ENCODE measurements around the gene RPS18.

Gene RPS18

DNA sequence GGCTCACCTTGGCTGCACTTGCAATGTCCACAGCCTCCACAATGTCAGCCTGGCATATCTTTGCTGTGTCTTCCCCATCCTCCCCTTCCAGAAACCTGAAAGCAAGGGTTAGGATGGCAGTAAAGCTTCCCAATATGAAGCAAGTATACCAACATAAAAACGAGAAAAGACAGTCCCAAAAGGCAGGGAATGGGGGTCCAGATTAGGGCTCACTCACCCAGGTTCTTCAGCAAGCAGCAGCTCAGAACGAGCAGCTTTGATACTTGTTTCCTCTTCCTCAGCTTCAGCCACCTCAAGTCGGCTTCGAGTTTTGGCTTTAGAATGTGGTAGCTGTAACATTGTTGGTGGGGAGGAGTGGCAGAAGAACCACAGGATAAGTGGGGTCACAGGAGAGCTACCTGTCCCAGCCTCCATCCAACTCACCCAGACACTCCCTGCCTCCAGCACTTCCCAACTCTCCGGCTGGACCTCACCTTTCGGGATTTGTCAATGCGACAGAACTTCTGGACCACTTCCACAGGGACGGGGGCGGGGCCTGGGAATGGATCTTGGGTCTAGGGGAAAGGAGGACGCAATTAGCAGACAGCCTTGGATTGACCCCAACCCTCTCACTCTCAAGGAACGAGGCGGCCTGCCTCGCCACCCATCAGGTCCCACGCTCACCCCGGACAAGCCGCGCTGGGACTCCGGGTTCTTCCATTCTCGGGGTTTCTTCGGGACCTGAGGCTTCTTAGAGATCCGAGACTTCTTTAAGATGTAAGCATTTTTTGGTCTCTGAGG lies 16.5 kb downstream of the RPS18 start:
- H3K4me3 ChIP-seq: peak overlapping the region; percentile 64 to 93 (median 78)
- H3K27ac ChIP-seq: peak overlapping the region in 20 of 21 experiments; percentile 47 to 91 (median 81)

DNA sequence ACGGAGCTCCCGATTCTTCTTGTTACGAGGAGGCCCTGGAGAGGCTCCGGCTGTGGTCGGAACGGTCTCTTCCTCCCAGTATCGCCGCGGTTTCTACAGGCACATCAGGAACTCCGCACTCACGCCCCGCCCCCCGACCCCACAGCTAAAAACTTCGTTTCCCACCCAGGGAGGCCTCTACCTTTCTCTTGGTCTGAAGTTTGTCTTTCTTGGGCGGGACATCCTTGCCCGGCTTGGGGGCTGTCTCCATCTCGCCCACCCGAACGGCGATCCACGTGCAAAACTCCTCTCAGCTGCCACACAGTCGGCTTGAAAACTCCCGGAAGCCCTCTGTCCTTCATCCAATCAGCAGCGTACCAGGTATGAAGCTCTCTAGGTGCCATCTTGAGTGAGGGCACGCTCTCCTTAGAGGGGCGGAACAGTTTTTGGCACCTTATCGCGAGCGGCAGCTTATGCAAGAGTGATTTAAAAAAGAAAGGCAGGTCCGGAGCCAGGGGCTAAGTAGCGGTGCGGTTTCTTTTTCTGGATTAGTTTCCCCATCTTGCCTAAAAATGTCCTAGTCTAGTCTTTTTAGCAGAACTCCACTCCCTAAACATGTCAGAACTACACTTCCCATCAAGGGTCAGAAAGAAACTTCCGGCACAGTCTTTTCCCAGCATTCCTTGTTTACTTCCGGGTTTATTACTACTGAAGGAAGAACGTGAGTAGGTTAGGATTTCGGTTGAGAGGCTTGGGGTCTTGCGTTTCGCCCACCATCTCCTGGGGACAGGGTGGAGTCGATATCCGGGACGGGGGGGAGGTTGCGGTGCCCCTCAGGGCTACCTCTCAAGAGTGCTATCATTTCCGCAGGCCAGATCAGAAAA lies 17.3 kb downstream of the RPS18 start, which contains the start of the genes PFDN6 and WDR46:
Gene PFDN6, plus strand, starts transcription at position 681 of the 863 bp plus-strand sequence. CDS start 256 bp downstream, outside the sequence.
Gene WDR46, minus strand, starts transcription at position 319 of the 863 bp plus-strand sequence. Its CDS starts 69 bp downstream, at position 250.
- Histone ChIP-seq H3K4me3 (peak within 1 kb of the TSS; percentile 64 to 93 (median 78)), H3K27ac (peak within 1 kb of the TSS in 20 of 21 experiments; percentile 47 to 91 (median 81))

DNA sequence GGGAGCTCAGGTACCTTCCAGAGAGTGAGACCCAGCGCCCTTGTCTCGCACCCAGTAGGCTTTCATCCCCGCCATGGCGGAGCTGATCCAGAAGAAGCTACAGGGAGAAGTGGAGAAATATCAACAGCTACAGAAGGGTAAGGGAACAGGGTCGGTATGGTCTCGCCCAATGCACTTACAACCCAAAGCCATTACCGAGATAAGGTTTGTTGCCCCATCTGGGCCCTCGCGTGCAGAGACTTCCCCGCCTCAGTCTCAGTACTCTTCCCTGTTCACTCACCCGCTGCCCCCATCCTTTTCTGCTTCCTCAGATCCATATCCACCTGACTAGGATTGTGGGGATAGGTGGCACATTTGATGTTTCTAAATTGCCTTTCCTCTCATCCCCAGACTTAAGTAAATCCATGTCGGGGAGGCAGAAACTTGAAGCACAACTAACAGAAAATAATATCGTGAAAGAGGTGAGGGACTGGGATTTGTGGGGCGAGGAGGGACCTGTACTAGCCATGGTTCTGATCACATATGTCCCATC lies 18.0 kb downstream of the RPS18 start:
- H3K27ac ChIP-seq: peak overlapping the region in 20 of 21 experiments; percentile 47 to 91 (median 81)
- H3K4me3 ChIP-seq: peak overlapping the region; percentile 64 to 93 (median 78)

DNA sequence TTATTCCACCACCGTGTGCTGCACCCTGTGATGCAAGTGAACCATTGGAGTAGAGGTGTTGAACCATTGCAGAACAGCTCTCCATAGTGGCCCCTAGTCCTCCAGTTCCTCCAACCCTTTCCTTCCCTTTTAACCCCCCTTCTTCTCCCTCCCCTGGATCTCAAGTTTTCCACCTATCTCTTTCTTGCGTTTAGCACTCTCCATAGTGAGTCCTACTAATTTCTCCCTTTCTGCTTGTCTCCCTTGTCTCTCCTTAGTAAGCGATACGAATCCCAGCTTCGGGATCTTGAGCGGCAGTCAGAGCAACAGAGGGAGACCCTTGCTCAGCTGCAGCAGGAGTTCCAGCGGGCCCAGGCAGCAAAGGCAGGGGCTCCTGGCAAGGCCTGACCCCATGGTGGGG lies 18.6 kb downstream of the RPS18 start:
- Histone ChIP-seq H3K27ac (peak overlapping the region in 4 of 21 experiments; percentile 6 to 85 (median 50)), H3K4me3 (peak overlapping the region in 4 of 7 experiments; percentile 64 to 84 (median 74))

DNA sequence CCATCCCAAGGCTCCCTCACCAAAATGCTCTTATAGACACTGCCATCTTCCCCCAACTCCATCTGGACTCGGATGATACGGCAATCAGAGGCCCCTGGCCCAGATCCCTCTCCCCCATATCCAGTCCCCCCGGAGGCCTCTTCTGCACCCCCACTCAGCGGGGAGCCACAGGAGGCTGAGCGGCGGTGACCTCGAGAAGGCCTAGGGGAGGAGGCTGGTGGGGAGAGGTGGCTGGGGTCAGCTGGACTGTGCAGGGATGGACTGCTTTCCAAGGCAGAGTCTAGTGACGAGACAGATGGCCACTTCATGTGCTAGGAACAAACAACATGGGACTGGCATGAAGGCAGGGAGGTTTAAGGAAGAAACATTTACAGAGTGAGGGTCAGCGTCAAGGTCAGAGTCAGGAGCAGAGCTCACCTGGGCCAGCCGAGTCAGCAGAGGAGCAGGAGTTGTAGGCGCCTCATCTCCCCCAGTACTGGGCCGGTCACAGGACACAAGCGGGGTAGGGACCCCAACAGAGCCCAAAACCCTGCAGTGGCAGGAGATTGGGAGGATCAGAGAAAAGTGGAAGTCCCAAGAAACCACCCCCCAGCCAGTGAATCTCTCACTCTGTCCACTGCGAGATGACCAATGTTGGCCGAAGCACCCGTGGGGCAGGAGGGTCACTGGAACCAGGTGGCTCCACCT lies 21.3 kb downstream of the RPS18 start:
- Histone ChIP-seq H3K4me3 (no peak overlapping the region), H3K27ac (no peak overlapping the region)

DNA sequence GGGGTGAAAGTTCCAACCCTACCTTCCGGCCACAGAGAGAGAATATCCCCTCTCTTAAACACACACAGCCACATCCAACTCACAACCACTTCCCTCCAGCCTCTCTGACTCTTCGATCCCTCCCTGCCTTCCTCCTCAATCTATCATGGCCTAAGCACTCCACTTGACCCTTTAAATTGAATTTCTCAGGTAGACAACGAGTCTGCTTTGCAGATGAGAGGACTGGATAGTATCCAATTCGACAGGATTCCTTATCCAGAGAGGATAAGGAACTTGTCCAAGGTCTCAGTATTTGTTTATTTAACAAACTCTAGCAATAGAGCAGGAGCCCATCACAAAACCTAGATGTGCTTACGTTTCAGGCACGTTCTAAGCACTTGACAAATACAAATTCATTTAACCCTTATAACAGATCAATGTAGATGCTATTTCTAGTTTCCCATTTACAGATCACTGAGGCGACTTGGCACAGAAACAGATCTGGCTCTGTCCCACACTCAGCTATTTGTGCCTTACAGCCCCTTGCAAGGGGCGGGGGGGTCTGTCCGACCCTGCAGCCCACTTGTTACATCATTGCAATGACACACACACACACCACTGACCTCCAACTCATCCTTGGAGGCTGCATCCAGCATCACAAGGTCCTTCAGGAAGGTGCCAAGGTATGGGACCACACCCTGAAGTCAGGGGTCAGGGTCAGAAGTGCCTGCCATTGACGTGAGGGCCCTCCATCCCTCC lies 22.4 kb downstream of the RPS18 start:
- no peak overlapping the region for H3K27ac ChIP-seq
- H3K4me3 ChIP-seq: no peak overlapping the region

DNA sequence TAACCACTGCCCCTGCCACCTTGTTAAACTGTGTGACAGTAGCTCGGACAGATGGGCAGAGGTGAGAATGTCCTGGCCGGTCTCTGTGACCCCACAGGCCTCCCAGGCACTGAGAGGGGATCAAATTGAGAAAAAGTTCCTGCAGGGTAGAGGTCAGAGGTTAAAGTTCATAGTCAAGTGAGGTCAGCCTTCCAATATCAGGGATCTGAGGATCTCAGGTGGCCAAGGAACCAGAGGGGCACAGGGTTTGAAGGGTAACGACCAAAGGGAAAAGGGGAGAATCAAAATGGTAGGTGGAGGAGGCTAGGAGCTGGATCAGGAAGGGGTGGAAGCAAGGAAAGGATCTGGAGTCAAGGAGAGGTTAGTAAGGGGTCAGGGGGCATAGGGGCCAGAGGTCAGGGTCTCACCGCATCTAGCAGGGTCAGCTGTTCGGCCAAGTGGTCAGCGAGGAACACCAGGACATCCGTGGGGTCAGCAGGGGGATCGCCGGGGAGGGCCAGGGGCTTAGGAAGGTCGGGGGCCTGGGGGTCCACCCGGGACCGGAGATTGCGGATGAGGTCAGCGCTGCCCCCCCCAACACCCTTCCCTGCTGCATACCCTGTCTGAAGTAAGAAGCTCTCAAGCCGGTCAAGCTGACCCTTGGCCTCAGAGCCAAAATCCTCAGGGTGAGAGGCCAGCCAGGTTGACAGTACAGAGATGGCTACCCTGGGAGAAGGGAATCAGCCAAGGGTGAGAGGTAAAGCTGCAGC lies 23.9 kb downstream of the RPS18 start:
- peak overlapping the region in 5 of 21 experiments; percentile 0 to 98 (median 30) for H3K27ac ChIP-seq
- H3K4me3 ChIP-seq: no peak overlapping the region

DNA sequence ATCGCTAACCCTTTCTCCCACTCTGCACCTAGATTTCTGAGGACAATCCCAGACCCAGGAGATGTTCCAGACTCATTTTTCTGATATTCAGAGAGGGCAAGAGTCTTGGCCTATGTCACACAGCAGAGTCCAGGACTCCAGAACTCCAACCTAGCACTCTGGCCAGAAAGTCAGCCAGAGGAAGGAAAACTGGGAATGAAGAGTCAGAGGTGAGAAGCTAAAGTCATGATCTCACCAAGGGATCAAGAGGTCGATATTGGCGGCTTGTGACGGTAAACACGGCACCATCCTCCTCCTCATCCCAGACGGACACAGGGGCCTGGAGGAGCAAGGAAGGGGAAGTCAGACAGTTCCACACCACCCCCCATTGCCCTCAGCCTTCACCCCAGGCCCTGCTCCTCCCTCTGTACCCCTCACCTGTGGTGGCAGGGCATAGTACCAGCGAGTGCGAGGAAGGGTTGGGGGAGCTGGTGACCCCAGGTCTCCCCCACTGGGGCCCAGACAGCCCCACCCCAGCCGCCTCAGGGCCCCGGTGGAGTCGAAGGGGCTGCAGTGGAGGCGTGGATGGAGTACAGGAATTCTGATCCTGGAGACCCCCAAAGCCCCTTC lies 25.0 kb downstream of the RPS18 start:
- H3K4me3 ChIP-seq: peak overlapping the region; percentile 42 to 82 (median 76)
- peak overlapping the region in 20 of 21 experiments; percentile 86 to 100 (median 97) for H3K27ac ChIP-seq

DNA sequence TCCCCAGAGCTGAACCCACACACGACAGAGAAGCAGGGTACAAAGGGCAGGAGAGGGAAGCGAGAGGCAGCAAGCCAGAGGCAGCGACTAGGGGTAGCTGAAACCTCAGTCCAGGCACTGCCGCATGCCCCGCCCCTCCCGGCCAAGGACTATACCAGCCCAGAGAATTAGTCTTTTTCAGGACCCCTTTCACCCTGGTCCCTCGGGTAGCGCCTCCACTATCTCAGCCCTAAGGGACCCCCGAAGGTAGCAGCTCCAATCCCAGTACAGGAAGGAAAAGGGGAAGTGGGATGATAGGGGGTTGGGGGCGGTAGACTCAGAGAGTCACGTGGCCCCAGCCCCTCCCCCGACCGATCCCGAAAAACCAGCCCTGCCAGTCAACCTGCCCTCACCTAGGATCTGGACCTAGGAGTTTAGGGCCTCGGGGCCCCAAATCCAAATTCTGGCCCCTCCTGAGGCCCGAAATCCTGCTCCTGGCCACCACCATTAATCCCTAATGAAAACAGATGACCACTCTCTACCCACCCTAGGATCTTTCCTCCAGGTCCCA lies 25.6 kb downstream of the RPS18 start:
- peak overlapping the region; percentile 42 to 82 (median 76) for H3K4me3 ChIP-seq
- H3K27ac ChIP-seq: peak overlapping the region in 20 of 21 experiments; percentile 86 to 100 (median 97)

DNA sequence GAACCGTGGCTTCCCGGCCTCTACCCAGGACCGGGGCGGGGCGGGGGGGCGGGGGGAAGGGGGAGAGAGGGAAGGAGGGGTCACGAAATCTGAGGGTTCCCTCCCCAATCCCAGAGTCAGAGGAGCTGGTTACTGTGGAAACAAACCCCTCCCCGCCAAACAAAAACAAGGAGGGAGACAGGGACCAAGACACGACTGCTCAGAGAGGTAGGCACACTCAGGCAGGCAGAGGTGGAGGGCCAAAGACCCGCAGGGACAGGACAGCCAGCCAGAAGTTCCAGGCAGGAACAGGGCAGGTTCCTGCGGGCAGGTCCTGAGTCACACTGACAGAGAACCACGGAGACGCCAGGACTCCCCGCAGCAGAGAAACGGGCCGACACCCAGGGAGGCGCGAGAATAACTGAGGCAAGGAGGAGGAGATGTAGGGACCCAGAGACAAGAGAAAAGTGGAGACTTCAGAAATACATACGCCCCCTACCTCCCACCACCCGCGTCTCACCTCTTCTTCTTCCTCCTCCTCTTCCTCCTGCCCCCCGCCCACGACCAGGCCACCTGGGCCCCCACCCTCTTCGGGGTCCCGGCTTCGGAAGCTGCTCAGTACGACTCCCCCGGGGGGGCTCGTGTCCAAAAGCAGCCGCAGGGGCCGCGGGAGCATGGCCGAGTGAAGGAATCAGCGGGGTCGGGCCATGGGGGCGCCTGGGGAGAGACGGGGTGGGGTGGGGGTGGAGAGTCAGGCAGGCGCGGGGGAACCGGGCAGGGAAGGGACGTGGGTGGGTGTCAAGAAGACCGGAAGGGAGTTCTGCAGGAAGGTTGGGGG lies 26.3 kb downstream of the RPS18 start:
- Histone ChIP-seq H3K27ac (peak overlapping the region; percentile 74 to 100 (median 97)), H3K4me3 (peak overlapping the region; percentile 42 to 82 (median 76))

DNA sequence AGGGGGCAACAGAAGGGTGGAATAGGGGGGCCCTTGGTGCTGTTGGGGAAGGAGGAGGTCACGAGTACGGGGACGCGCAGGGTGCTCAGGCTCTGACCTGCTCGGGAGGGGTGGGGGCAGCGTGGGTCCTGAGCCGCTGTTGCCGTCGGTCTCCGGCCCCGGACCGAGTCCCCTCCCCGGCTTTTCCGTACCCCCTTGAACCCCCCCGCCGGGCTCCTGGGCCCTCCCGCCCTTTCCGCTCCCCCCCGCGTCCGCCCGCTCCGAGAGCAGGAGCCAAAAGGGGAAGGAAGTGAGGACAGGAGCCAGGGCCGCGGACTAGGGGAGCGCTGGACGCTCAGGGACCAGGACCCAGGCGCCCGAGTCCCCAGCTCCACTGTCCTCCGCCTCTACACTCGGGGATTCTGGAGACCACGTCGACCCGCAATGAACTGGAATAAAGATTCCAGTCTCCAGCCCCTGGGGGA lies 26.9 kb downstream of the RPS18 start, which contains the start of gene RGL2:
Gene RGL2, minus strand, starts transcription at position 170 of the 464 bp plus-strand sequence. CDS start 332 bp downstream, outside the sequence.
- peak within 1 kb of the TSS; percentile 74 to 100 (median 97) for H3K27ac ChIP-seq
- peak within 1 kb of the TSS; percentile 42 to 82 (median 76) for H3K4me3 ChIP-seq

DNA sequence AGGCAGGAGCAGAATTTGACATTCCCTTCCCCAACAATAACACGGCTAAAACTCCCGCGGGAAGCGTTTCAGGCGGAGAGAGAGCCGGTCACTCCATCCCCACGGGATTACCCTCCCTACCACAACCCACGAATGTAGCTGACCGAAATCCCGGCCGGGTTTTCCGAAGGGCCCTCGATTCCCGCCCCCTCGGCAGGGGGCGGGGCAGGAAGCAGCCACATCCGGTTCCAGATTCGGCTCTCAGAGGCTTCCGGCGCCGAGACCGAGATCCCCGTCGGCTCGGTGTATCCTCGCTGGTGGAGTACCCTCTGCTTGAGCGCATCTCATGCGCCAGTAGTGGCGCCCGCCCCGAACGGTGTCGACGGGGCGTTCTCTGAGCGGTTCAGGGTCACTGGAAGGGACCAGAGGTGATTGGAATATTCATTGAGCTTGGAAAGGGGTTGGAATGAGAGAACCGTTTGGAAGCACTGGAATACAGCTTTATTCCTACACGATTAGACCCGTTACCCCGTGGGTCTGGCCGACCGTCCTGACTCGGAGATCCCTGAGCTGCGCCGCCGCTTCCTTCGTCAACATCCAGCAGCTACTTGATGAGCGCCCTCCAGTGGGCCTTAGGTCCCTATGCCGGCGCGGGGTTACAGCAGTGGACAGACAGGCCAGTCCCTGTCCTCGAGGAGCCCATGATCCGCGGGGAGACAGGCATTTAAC lies 27.5 kb downstream of the RPS18 start:
- H3K27ac ChIP-seq: peak overlapping the region; percentile 74 to 100 (median 97)
- peak overlapping the region; percentile 42 to 82 (median 76) for H3K4me3 ChIP-seq

DNA sequence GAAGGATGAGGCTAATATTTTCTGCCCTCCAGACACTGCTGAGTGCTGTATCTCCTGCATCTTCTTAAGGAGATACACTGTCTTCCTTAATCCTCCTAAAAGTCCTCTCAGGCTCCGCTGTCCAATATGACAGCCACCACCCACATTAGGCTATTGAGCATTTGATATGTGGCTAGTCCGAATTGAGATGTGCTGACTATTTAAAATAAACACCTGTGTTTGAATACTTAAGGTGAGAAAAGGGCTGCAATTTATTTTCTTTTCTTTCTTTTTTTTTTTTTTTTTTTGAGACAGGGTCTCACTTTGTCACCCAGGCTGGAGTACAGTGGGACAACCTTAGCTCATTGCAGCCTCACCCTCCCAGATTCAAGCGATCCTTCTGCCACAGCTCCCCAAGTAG lies 30.0 kb downstream of the RPS18 start:
- H3K4me3 ChIP-seq: no peak overlapping the region
- H3K27ac ChIP-seq: no peak overlapping the region

DNA sequence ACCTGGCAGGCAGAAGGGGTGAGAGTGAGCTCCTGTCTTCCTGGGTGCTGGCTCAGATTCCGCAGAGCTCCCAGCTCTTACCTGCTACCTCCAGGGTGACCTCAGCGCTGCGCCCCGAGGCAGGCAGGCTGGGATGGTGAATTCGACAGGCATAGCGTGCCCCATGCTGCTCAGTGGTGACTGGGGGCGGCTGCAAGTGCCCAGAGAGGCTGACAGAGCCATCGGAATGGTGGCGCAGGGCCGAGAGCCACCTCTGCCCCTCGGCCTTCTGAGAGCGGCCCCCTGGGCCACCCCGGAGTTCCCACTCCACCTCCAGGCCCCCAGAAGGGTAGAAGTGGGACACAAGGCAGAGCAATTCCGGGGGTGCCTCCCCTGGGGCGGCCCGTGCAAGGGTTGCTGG lies 32.3 kb downstream of the RPS18 start:
- H3K4me3 ChIP-seq: no peak overlapping the region
- H3K27ac ChIP-seq: peak overlapping the region in 2 of 21 experiments; percentile 11 to 14

DNA sequence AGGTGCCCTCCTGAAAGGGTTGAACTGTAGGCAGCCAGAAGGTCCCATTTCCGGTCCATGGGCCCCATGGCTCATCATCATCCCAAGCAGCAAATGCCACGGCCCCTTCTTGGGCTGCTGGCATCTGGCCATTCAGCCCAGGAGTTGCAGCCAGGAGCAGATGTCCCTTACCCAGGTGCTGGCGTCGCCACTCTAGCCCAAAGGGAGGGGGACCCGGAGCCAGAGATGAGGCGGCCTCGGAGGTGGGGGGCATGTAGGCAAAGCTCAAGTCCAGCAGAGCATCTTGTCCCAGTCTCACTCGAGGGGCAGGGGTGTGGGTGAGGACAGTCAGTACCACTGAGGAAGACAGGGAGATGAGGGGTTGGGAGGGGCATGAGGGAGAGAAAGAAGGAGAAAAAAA lies 33.2 kb downstream of the RPS18 start:
- H3K27ac ChIP-seq: peak overlapping the region in 2 of 21 experiments; percentile 11 to 14
- H3K4me3 ChIP-seq: no peak overlapping the region

Data from skin epidermis (tissue), 12 donors.